BE2C (cell line): Measurements from ENCODE around the gene HOXC10.

Experiments used
- DNase-seq: peaks from one replicate; pipeline ENCODE4 v3.0.0-alpha.2; 2020
- H3K27me3 ChIP-seq: fragments of 250-450 bp; sonication (Bioruptor Pico); 2 replicates; pipeline ENCODE4 v1.5.1; 2020; ENCODE audit warnings: mild to moderate bottlenecking
- H3K36me3 ChIP-seq: fragments of 250-450 bp; sonication (Bioruptor Pico); 2 replicates; pipeline ENCODE4 v1.5.1; 2020; ENCODE audit warnings: mild to moderate bottlenecking
- H3K4me1 ChIP-seq: fragments of 250-450 bp; sonication (Bioruptor Pico); 2 replicates; pipeline ENCODE4 v1.5.1; 2020
- H3K4me3 ChIP-seq: 2 replicates; pipeline ENCODE4 v1.5.1; 2011; ENCODE audit warnings: low read depth, low read length
- H3K9me3 ChIP-seq: fragments of 250-450 bp; sonication (Bioruptor Pico); 2 replicates; pipeline ENCODE4 v1.5.1; 2020
- CTCF ChIP-seq: IDR thresholded peaks from 2 replicates; pipeline ENCODE4 v1.5.1; 2012; ENCODE audit warnings: mild to moderate bottlenecking, low read depth, low read length

The HOXC10 gene

DNA sequence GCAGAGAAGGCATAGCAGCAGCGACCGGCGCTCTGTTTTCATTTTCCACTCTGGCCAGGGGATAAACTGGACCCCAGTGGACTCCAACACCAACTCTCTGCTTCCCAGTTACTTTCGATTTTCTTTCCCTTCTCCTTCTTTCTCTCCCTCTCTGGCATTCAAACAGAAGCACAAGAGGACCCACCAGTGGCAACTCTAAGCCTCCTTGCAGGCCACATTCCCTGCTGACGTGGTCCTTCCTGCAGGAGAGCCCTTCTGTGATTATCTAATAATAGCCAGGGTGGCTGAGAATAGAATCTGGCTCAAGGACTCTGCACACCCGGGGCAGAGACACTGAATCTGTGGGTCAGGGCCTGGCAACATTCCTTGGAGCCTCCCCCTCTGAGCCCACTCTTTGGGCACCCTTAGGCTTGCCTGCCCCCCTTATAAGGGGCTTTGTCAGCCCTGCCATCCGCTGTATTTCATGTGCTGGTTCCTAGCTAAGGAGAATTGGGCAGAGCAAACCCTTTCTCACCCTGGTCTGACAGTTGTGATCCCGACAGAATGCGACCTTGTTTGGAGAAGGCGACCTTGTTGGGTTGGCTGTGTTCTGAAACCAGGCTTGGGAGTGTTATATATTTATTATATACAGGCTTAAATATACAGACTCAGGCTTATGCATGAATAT, 35.1 kb downstream of the HOXC10 start:
- Histone ChIP-seq H3K9me3 (no peaks in the 10 kb centered on the region), H3K4me3 (peak overlapping the region; percentile 80), H3K4me1 (peaks cover 36% of the 10 kb centered on the region), H3K27me3 (no peaks in the 10 kb centered on the region), H3K36me3 (no peaks in the 10 kb centered on the region)
- DNase-seq = peak; percentile 54
- no peak for TF ChIP-seq CTCF

DNA sequence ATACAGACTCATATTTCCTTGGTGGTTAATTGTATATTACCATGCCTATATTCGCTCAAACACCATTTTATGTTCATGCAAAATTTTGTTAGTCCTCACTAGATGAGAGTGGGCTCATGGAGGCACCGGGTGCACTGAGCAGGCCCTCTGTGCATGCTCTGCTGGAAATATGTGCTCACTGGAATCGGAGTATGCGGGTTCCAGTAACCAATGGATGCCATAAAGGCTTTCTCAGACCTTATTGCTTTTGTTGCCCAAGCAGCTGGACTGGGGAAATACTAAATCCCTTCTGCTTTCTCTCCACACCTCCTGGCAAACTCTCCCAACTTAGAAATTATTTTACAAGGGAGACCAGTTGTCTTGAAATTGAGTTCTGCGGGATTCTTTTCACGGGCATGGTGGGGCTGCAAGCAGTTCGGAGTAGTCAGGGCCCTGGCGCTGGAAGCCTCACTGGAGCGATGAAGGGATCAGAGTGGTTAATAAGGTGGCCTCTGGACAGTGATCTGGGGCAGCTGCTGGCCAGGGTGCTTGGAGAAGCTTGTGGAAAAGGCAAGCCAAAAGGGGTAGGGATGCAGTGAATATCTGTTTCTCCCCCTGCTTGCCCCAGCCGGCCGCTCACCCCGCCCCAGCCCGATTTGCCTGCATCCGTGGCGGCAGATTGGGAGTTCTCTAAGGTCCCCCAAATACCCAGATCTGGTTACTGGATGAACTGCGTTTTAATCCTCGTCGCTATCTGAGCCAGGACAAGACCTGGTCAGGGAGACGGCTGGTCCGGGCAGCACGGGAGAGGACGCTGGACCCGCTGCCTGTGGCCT, 35.9 kb downstream of the HOXC10 start:
- no peak for DNase-seq
- Histone ChIP-seq H3K9me3 (no peaks in the 10 kb centered on the region), H3K27me3 (no peaks in the 10 kb centered on the region), H3K4me3 (peak overlapping the region; percentile 80), H3K36me3 (no peaks in the 10 kb centered on the region), H3K4me1 (peaks cover 35% of the 10 kb centered on the region)
- no peak for TF ChIP-seq CTCF

- Histone ChIP-seq H3K4me1 (peaks cover 37% of the 10 kb centered on the region), H3K4me3 (peak overlapping the region; percentile 80), H3K9me3 (no peaks in the 10 kb centered on the region), H3K36me3 (no peaks in the 10 kb centered on the region), H3K27me3 (no peaks in the 10 kb centered on the region)
- TF ChIP-seq CTCF = peak; percentile 63
- DNase-seq = peak; percentile 76
Observed at GRCh38 chr12:54021432-54022013, 36.6 kb downstream of the HOXC10 start.

DNA sequence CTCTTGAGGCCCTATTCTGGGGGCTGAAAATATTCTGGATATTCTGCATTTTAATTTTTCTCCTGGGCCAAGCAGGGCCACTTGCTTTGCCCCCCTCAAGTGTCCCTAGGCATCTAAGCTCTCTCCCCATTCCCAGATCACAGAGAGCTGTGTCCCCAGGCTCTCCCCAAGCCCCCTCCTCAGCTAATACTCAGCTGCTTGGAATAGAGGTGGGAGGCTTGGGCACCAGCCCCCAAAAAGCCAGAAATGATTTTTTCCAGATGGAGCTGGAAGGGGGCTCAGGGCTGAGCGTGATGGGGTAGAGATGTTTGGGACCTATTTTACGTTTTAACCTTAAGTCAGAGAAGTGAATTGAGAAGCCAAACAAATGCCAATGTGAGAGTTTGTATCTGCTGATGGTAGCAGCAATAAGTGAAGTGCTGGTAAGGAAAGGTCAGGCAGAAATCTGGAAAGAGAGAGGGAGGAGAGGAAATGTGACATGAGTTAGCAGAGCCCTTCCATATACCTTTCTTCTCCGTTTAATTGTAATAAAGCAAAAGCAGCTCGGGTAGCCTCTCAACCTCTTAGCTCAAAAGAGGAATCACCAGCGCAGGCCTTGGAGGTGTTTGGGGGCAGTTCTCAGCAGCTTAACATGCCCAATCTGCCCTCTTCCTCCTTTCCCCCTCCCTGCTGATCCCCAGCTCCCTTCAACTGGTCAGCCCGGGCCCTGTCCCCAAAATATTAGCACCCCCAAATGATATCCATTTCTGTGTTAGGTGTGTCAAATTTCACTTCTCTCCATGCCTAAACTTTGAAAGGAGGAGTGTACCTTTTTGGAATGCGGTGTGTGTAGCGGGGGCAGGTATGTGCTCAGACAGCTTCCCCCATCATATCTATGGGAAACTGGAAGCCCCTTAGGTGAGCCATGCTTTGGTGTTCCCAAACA, 38.3 kb downstream of the HOXC10 start:
- no peak for TF ChIP-seq CTCF
- H3K36me3 ChIP-seq = no peaks in the 10 kb centered on the region
- H3K9me3 ChIP-seq = no peaks in the 10 kb centered on the region
- no peak for DNase-seq
- no peak overlapping the region; the same call in 1 of the 2 replicates for H3K4me3 ChIP-seq
- no peaks in the 10 kb centered on the region for H3K27me3 ChIP-seq
- peaks cover 41% of the 10 kb centered on the region for H3K4me1 ChIP-seq

DNA sequence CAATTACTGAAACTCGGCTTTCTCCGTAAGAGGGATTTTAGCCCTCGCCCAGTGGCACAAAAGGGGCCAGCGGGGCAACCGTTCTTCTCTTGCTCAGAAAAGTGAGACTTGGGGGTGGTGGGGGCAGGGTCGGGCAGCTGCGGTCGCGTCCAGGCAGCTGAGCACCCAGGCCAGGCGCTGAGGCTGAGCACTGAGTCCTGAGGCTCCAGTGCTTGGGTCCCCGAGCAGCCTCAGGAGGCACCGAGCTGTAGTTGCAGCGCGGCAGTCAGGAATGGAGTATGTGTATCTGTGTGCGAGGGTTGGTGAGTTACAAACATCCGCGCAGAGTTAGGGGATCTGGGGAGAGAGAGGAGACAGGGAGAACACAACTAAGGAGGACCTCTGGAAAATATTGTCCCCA, 39.2 kb downstream of the HOXC10 start:
- 0 out of 2 replicates have a peak, but pooled peaks have one; percentile 8 for TF ChIP-seq CTCF
- Histone ChIP-seq H3K4me3 (peak overlapping the region; percentile 38), H3K27me3 (no peaks in the 10 kb centered on the region), H3K9me3 (no peaks in the 10 kb centered on the region), H3K4me1 (peaks cover 41% of the 10 kb centered on the region), H3K36me3 (no peaks in the 10 kb centered on the region)
- DNase-seq = peak; percentile 56
